ENCODE data around the gene SPATA22. TPM values are rescaled to one million over a fixed set of nuclear protein-coding genes. Genes with fewer than 3 reads are reported as not detected.

The SPATA22 gene
- total RNA-seq, 1 donor from 2014 or later = not detected

DNA sequence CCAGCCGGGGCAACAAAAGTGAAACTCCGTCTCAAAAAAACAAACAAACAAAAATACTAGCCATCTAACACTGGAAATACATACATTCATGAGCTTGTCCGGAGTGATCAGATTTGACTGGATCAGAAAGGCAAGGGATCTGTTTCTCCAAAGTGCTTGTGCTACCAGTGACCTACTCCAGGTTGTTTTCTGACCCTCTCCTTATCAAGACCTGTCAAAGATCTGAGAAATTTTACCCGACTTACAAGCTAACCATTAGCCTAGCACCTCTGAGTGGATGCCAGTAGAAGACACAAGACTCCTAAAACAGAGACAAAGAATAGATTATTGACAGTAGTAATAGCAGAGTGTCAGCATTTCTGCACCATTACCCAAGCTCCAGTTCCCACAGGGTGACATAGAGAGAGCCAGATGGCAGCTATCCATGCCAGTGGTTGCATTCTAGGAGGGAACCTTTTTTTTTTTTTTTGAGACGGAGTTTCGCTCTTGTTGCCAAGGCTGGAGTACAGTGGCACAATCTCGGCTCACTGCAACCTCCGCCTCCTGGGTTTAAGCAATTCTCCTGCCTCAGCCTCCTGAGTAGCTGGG lies 14.0 kb upstream of the SPATA22 start:
- H3K9me3 Mint-ChIP-seq (ENCODE audit: low read depth) = no peaks in the 10 kb centered on the region
- H3K4me1 Mint-ChIP-seq (ENCODE audit: low read depth) = peaks cover 14% of the 10 kb centered on the region
- no peak overlapping the region for H3K4me3 Mint-ChIP-seq (ENCODE audit: low read depth)
- no peaks in the 10 kb centered on the region for H3K27me3 Mint-ChIP-seq
- H3K36me3 Mint-ChIP-seq (ENCODE audit: insufficient read depth) = no peaks in the 10 kb centered on the region
- no peak for DNase-seq (ENCODE audit: low spot score, unreplicated experiment)
- peak overlapping the region; percentile 8 for H3K27ac Mint-ChIP-seq
- TF ChIP-seq, protein P1, sequence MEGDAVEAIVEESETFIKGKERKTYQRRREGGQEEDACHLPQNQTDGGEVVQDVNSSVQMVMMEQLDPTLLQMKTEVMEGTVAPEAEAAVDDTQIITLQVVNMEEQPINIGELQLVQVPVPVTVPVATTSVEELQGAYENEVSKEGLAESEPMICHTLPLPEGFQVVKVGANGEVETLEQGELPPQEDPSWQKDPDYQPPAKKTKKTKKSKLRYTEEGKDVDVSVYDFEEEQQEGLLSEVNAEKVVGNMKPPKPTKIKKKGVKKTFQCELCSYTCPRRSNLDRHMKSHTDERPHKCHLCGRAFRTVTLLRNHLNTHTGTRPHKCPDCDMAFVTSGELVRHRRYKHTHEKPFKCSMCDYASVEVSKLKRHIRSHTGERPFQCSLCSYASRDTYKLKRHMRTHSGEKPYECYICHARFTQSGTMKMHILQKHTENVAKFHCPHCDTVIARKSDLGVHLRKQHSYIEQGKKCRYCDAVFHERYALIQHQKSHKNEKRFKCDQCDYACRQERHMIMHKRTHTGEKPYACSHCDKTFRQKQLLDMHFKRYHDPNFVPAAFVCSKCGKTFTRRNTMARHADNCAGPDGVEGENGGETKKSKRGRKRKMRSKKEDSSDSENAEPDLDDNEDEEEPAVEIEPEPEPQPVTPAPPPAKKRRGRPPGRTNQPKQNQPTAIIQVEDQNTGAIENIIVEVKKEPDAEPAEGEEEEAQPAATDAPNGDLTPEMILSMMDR (IDR thresholded peaks at IDR 0.05; ENCODE audit: unreplicated experiment) = no peak

DNA sequence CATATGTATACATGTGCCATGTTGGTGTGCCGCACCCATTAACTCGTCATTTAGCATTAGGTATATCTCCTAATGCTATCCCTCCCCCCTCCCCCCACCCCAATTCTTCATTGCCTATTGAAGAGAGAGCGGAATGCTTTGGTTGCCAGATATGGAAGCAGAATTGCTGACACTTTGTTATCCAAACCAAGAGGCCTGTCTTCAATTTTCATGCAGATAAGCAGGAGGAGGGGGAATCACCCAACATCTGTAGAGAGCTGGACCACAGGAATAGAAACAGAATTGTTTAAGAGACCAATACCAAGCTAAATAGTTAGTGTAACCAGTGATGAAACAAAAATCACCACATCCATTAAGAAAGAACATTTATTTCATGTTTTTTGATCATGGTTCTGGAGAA lies 11.2 kb upstream of the SPATA22 start:
- Mint-ChIP-seq H3K4me1 (ENCODE audit: low read depth) (peaks cover 17% of the 10 kb centered on the region), H3K27ac (no peak overlapping the region), H3K9me3 (ENCODE audit: low read depth) (no peaks in the 10 kb centered on the region), H3K36me3 (ENCODE audit: insufficient read depth) (no peaks in the 10 kb centered on the region), H3K4me3 (ENCODE audit: low read depth) (no peak overlapping the region), H3K27me3 (no peaks in the 10 kb centered on the region)
- TF ChIP-seq, protein P1 (IDR thresholded peaks at IDR 0.05; ENCODE audit: unreplicated experiment) = no peak
- no peak for DNase-seq (ENCODE audit: low spot score, unreplicated experiment)

DNA sequence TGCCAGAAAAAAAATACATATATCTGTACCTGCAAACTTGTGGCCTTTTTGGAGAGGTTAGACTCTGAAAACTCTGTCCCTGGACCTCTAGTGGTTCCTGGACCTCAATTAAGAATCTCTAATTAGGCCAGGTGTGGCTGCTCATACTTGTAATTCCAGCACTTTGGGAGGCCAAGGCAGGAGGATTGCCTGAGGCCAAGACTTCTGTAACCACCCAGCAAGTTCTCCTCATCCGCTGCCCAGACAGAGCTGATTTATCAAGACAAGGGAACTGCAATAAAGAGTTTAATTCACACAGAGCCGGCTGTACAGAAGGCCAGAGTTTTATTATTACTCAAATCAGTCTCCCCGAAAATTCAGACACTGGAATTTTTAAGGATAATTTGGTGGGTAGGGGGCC lies 8.4 kb upstream of the SPATA22 start:
- Mint-ChIP-seq H3K27ac (no peak overlapping the region), H3K9me3 (ENCODE audit: low read depth) (no peaks in the 10 kb centered on the region), H3K4me1 (ENCODE audit: low read depth) (peaks cover 15% of the 10 kb centered on the region), H3K36me3 (ENCODE audit: insufficient read depth) (no peaks in the 10 kb centered on the region), H3K27me3 (no peaks in the 10 kb centered on the region), H3K4me3 (ENCODE audit: low read depth) (no peak overlapping the region)
- no peak for DNase-seq (ENCODE audit: low spot score, unreplicated experiment)
- TF ChIP-seq, protein P1 (IDR thresholded peaks at IDR 0.05; ENCODE audit: unreplicated experiment) = no peak

- TF ChIP-seq, protein P1 (IDR thresholded peaks at IDR 0.05; ENCODE audit: unreplicated experiment) = no peak
- H3K27ac Mint-ChIP-seq = no peak within 1 kb of the TSS
- H3K27me3 Mint-ChIP-seq = no peaks in the 10 kb centered on the region
- peaks cover 19% of the 10 kb centered on the region for H3K4me1 Mint-ChIP-seq (ENCODE audit: low read depth)
- DNase-seq (ENCODE audit: low spot score, unreplicated experiment) = no peak
- no peak within 1 kb of the TSS for H3K4me3 Mint-ChIP-seq (ENCODE audit: low read depth)
- H3K9me3 Mint-ChIP-seq (ENCODE audit: low read depth) = no peaks in the 10 kb centered on the region
- H3K36me3 Mint-ChIP-seq (ENCODE audit: insufficient read depth) = no peaks in the 10 kb centered on the region
Measured at GRCh38 chr17:3475812-3476610, 4.4 kb upstream of the SPATA22 start, which contains the start of gene ASPA. TSS of gene ASPA (plus strand) at chr17:3475997. CDS start at chr17:3476160, 163 bp downstream.

DNA sequence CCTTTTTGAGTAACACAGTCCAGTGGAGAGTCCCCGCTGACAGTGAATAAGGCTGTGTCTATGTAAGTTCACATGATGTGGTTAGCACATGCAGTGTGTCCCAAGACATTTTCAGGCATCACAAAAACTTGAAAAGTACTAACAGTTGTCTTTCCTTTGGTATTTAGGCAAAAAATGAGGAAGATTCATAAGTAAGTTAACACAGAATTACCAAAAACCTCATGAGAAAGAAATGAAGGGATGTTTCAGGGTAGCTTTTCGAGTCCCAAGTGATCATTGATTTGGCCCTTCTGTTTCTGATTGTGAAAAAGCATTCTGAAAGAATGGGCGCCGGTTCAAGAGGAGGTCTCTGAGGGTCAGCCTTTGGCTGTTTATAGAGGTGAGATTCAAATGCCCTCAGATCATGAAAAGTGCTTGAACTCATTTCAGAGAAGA lies 3.6 kb upstream of the SPATA22 start:
- TF ChIP-seq, protein P1 (IDR thresholded peaks at IDR 0.05; ENCODE audit: unreplicated experiment) = no peak
- Mint-ChIP-seq H3K27ac (no peak overlapping the region), H3K9me3 (ENCODE audit: low read depth) (peaks cover under 1% of the 10 kb centered on the region), H3K36me3 (ENCODE audit: insufficient read depth) (no peaks in the 10 kb centered on the region), H3K27me3 (no peaks in the 10 kb centered on the region), H3K4me3 (ENCODE audit: low read depth) (no peak overlapping the region), H3K4me1 (ENCODE audit: low read depth) (peaks cover 19% of the 10 kb centered on the region)
- DNase-seq (ENCODE audit: low spot score, unreplicated experiment) = no peak
